Measurements from ENCODE around the gene MICAL1.
A peak's percentile ranks its signal among the peaks of the same experiment; 100 is the strongest.

MICAL1 gene

DNA sequence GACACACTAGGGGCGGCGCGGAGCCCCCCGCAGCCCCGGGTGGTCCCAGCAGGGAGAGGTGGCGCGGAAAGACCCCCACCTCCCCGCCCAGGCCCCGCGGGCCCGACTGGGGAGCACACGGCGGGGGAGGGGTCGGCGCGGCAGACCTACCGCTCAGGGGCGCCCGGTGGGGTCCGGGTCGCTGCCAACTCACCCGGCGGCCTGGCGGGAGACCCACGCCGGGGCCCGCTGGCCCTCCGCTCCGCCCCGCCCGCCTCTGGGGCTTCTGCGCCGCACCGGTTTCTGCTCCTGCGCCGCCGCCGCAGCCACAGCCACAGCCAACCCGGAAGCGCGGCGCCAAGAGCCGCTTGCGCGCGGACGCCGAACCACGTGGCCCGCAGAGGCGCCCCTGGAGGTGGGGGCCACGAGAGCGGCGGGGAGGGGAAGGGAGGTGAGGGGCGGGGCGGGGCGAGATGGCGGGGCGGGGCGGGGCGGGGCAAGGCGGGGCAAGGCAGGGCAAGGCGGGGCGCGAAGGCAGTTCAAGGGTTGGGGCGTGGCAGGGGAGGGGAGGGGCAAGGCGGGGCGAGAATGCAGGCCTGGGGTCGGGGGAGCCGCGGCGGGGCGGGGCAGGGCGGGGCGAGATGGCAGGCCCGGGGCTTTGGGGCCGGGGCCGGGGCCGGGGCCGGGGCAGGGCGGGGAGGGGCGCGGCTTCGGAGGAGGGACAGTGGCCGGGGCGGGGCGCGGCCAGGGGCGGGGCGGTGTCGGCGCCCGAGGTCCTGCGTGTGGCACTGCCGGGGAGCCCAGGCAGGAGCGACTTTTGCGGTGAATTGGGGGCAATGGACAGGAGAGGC, 27.5 kb upstream of the MICAL1 start, which contains the start of gene ZBTB24:
Gene ZBTB24, minus strand, starts transcription at position 315 of the 830 bp plus-strand sequence. CDS start 1,193 bp downstream, outside the sequence.
- peak; percentile 68 for TF ChIP-seq POLR2A (IDR thresholded peaks at IDR 0.05; ENCODE audit: low read depth, low read length)
- DNase-seq (ENCODE audit: insufficient read length, low spot score) = peak; percentile 70
- no peak for FAIRE-seq

DNA sequence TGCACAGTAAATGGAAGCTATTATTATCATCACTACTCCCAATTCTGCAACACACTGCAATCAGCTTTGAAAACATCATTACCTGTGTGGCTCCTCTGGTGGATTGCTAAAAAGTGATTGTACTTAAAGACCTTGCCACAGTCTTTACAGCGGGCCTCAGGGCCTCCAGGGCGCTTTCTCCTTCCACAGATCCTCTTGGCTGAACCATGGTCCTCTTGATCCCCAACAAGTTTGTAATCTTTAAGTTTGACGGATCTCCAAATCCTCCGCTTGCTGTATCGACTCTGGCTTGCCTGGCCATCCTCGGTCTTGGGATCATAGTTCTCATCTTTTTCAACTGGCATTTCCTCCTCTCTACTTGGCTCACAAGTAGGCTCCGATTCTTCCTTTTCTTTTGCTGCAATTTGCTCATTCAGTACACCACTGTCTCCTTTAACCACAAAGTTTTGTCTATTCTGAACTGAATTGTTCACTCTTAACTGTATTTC, 25.5 kb upstream of the MICAL1 start:
- DNase-seq (ENCODE audit: insufficient read length, low spot score) = no peak
- no peak for FAIRE-seq
- TF ChIP-seq POLR2A (IDR thresholded peaks at IDR 0.05; ENCODE audit: low read depth, low read length) = no peak

DNA sequence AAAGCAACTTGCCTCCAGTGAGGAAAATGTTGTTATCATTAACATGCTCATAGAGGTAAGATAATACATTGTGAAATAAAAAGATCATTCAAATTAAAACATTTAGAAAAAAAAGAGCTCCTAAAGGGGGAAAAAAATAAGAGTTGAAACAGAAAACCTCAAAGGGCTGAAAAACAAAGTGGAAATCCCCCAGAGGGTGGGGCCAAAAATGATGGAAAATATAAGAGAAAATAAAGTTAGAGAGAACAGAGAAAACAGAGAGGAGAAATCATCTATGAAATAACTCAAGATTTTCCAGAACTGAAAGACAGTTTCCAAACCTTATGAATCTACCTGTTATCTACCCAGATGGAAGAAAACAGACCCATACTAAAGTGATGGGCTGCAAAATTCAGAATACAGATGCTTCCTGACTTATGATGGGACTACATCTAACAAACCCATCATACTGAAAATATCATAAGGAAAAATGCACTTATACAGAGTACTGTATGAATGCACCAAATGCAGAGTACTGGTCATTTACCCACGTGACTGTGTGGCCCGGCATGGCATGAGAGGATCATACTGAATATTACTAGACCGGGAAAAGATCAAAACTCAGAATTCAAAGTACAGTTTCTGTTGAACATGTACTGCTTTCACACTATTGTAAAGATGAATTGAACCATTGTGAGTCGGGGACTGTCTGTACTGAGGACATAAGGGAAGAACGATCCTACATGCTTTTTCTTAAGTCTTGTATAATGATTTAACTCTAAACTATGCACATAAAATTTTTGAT, 23.5 kb upstream of the MICAL1 start:
- DNase-seq (ENCODE audit: insufficient read length, low spot score) (no peak), FAIRE-seq (no peak)
- no peak for TF ChIP-seq POLR2A (IDR thresholded peaks at IDR 0.05; ENCODE audit: low read depth, low read length)

DNA sequence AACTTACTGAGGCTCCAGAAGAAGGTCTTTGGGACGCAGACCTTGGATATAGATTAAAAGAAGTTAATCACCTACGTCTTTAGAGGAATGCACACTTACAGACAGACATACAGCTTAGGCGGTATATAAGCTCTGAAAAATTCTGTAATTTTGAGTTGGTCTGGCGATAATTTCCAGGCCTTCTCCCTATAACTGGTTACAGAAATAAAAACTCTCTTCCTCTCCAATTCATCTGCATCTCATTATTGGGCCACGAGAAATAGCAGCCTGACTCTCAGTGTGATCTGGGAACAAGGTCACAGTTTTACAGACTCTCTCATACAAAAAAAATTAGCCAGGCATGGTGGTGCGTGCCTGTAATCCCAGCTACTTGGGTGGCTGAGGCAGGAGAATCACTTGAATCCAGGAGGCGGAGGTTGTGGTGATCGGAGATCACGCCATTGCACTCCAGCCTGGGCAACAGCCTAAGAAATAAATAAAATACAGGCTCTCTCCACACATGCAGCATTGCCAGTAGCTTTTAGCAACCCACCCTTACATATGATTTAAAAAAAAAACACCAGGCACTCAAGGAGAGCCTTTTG, 22.7 kb upstream of the MICAL1 start:
- FAIRE-seq = no peak
- no peak for TF ChIP-seq POLR2A (IDR thresholded peaks at IDR 0.05; ENCODE audit: low read depth, low read length)
- no peak for DNase-seq (ENCODE audit: insufficient read length, low spot score)

DNA sequence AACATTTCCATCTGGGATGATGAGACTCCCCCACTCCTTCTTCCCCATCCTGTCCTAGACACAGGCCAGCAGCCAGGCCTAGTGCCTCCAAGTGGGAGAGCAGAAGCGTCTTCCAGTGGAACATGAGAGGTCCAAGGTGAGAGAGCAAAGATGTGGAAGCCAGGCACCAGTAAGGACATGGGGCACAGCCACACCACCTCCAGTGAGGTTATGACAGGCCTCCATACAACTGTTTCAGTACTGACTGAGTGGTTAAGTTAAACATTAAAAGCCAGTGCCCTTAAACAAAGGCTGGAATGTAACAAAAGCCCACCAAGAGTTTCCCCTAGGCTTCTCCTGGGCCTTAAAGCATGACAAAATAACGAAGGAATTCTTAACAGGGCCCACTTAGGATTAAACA, 22.2 kb upstream of the MICAL1 start:
- FAIRE-seq = no peak
- no peak for TF ChIP-seq POLR2A (IDR thresholded peaks at IDR 0.05; ENCODE audit: low read depth, low read length)
- DNase-seq (ENCODE audit: insufficient read length, low spot score) = no peak

DNA sequence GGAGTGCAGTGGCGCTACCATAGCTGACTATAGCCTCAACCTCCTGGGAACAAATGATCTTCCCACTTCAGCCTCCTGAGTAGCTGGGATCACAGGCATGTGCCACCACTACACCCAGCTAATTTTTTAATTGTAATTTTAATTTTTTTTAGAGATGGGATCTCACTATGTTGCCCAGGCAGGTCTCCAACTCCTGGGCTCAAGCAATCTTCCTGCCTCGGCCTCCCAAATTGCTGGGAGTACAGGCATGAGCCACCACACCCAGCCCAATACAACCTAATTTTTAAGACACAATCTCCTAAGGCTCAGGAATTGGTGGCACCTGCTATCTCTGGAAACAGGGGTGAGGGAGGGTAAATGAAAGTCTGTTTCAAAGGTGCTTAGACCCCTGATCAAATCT, 21.6 kb upstream of the MICAL1 start:
- DNase-seq (ENCODE audit: insufficient read length, low spot score) (no peak), FAIRE-seq (no peak)
- no peak for TF ChIP-seq POLR2A (IDR thresholded peaks at IDR 0.05; ENCODE audit: low read depth, low read length)

DNA sequence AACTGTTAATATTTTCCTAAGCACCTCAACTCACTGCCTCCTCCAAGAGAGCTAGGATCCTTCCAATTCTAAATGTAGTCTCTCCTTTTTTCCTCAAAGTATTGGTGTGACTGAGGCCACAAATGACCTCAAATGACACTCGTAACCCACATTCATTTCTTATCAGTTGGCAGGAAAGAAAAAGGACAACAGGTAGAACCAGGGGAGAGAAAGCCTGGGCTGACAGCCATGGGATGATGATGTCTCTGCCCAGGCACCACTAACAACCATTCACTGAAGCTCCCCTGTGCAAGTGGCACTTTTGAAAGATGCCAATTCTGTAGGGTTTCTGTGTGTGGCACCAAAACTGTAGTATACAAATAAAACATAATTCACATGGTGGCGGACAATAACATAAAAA, 20.1 kb upstream of the MICAL1 start:
- FAIRE-seq (no peak), DNase-seq (ENCODE audit: insufficient read length, low spot score) (no peak)
- TF ChIP-seq POLR2A (IDR thresholded peaks at IDR 0.05; ENCODE audit: low read depth, low read length) = no peak

DNA sequence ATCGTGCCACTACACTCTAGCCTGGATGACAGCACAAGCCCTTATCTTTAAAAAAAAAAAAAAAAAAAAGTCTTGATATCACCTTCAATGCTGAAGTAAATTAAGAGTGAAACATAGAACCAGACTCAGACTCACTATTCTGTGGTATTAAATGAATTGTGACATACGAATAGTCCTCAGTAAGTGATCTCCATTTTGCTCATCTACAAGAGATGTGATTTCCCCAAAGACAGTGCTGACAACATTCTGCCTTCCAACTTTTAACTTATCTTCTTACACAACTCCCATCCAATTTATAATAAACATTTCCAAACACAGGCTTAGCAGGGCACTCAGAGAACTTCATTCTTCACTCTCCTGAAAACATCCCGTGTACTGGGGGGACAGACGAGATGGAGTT, 19.4 kb upstream of the MICAL1 start:
- TF ChIP-seq POLR2A (IDR thresholded peaks at IDR 0.05; ENCODE audit: low read depth, low read length) = no peak
- no peak for DNase-seq (ENCODE audit: insufficient read length, low spot score)
- no peak for FAIRE-seq

DNA sequence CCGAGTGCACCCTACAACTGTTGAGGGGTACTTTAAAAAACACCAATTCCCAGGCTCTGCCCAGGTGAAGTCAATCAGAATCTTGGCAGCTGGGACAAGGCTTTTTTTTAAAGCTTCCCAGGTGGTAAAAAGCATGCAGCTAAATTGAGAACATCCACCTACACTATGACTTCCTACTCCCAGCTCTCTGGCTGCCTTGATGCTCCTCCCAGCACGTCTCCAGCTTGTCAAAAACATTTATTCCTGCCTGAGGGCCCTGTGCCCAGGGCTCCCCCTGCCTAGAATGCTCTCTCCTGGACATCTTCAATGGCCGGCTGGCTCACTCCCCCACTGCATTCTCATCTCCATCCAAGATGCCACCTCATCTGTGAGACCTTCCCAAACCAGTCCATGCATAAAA, 17.5 kb upstream of the MICAL1 start:
- DNase-seq (ENCODE audit: insufficient read length, low spot score) = no peak
- TF ChIP-seq POLR2A (IDR thresholded peaks at IDR 0.05; ENCODE audit: low read depth, low read length) = no peak
- FAIRE-seq = no peak

DNA sequence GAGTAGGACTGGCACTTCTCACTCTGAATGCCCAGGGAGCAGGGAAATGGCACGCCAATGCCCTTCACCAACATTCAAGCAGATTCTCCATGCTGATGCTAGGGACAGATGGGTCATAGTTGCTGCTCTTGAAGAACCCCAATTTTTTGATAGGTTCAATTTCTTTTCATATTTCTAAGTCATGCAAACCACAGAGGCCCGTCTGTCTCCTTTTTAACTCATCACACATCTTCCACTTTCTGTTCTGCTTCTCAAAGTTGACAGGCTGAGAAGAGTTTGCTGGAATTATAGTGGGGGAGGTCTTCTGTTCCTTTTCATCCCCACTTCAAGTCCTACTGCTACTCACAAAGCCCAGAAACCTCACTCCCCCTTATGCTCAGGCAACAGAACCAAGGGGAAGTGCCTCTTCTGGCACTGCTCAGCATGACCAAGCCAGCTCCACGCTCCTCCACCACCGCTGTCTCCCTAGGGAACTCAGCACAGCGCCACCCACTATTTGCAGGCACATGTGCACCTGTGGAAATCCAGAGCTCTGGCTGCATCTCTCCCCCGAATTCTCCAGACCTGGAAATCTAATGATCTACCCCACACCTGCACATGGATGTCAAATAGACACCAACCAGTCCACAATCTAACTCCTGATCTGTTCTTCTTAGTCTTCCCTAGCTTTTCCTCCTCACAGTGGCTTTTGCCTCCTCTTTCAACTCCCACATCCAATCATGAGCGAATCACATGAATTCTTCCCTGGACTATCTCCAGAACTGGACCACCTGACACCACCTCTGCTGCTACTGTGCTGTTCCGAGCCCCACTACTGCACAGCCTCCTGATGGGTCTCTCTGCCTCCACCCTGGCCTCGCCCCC, 16.8 kb upstream of the MICAL1 start:
- no peak for TF ChIP-seq POLR2A (IDR thresholded peaks at IDR 0.05; ENCODE audit: low read depth, low read length)
- no peak for DNase-seq (ENCODE audit: insufficient read length, low spot score)
- FAIRE-seq = no peak

DNA sequence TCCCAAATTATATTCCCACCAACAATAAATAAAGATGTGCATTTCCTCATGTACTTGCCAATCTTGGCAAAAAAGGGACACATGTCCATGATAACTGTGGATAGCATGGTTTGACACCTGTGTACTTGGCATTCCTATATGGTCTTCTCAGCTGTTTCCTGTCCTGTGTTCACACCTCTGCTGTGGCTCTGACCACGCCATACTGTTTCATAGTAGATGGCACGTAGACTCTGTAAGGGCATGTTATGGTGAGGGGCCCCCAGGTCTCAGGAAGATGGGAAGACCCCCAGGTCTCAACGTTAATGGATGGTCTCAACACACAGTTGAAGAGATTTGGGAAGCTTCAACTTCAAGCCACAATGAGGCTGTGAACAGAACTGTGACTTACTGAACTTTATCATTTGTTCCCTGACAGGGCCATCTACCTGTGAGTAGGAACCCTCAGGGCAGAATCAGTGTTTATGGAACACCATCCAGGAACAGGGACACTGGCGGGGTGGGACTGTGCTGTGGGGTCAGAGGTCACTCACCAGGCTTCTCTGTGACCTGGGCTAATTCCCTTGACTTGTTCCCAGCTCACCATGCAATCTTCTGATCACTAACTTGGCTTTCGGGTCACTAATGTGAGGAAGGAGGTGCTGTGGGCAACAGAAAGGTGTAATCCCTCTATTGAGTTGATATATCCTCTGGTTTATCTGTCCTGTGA, 15.7 kb upstream of the MICAL1 start:
- no peak for DNase-seq (ENCODE audit: insufficient read length, low spot score)
- no peak for TF ChIP-seq POLR2A (IDR thresholded peaks at IDR 0.05; ENCODE audit: low read depth, low read length)
- no peak for FAIRE-seq

DNA sequence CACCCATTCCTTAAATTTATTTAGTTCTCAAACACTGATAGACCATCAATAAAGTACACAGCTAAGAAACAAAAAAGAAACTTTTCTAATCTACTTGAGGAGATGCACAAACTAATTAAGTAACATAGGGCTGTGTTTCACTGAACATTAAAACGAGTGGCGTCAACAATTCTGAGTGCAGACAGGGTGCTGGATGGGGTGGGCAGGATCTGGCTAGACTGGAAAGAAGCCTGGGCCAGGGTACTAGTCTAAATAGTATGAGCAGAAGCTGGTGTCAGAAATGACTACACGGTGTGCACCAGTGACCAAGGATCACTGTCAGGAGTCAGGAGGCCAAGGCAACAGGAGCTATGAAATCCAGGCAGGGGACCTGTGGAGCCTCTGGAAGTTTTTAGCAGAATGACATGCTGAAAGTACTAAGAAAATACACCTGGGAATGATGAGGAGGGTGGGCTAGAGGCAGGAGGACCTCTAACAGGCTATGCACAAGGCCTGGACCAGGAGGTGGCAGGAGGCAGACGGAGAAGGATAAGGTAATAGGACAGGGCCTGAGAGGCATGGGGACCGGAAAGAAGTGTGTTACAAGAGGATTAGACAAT, 14.1 kb upstream of the MICAL1 start:
- DNase-seq (ENCODE audit: insufficient read length, low spot score) (no peak), FAIRE-seq (no peak)
- TF ChIP-seq POLR2A (IDR thresholded peaks at IDR 0.05; ENCODE audit: low read depth, low read length) = no peak

Data from H54 (cell line).